Measurements from ENCODE around the gene ADAMTSL1.

ADAMTSL1 gene

GRCh38 chr9:18473652-18474279 lies at the start of gene ADAMTSL1:
Gene ADAMTSL1, plus strand, starts transcription at chr9:18474153. Its CDS starts 80 bp downstream, at chr9:18474233.
- DNase-seq (ENCODE audit: low read depth, low spot score), result no peak

- no peak for DNase-seq (ENCODE audit: low read depth, low spot score)
Observed at GRCh38 chr9:18427691-18428090, 46.3 kb upstream of the ADAMTSL1 start.

- no peak for DNase-seq (ENCODE audit: low read depth, low spot score)
Observed at GRCh38 chr9:18428661-18429060, 45.3 kb upstream of the ADAMTSL1 start.

GRCh38 chr9:18429070-18429469 lies 44.9 kb upstream of the ADAMTSL1 start:
- DNase-seq (ENCODE audit: low read depth, low spot score), result no peak

DNA sequence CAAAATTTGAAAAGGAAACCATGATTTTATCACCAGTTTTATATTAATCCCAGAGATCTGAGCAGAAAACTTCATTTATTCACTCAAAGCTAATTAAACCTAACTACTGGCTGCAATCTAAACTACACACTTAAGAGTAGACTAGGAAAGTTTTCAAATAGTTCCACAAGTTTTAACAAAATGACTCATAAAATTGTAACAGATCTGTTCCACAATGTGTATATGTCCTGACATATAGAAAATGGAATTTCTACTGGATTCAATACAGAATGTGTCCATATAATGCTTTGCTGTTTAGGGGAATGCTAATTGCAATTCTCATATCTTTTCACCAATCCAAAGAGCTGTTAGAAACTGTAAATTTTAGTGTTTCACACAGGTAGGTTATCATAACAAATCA lies 40.3 kb upstream of the ADAMTSL1 start:
- DNase-seq (ENCODE audit: low read depth, low spot score), result no peak

- DNase-seq (ENCODE audit: low read depth, low spot score), result no peak
Observed at GRCh38 chr9:18437315-18438201, 36.4 kb upstream of the ADAMTSL1 start.

GRCh38 chr9:18438300-18438925 lies 35.5 kb upstream of the ADAMTSL1 start:
- peak; percentile 22 for DNase-seq (ENCODE audit: low read depth, low spot score)

DNA sequence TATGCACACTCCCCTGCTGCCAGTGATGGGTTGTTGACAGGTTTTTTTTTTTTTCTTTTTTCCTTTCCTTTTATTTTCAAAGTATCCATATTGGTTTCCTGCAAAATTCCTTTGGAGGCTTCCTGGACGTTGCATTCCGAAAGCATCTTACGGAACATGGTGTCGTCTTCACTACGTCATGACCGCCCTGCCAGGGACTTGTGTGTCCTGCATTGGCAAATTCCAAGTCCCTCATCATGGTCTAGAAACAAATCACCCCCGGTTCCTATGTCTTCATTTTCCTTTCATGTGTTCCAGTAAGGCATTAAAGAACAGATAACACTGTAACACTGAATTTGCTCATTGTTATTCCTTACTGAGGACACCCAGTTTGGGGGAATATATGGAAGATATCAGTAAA lies 35.0 kb upstream of the ADAMTSL1 start:
- DNase-seq (ENCODE audit: low read depth, low spot score), result no peak

GRCh38 chr9:18441261-18441660 lies 32.7 kb upstream of the ADAMTSL1 start:
- no peak for DNase-seq (ENCODE audit: low read depth, low spot score)

GRCh38 chr9:18442629-18443491 lies 31.1 kb upstream of the ADAMTSL1 start:
- DNase-seq (ENCODE audit: low read depth, low spot score), result peak; percentile 55

GRCh38 chr9:18447131-18447530 lies 26.8 kb upstream of the ADAMTSL1 start:
- no peak for DNase-seq (ENCODE audit: low read depth, low spot score)

GRCh38 chr9:18447541-18447940 lies 26.4 kb upstream of the ADAMTSL1 start:
- no peak for DNase-seq (ENCODE audit: low read depth, low spot score)

DNA sequence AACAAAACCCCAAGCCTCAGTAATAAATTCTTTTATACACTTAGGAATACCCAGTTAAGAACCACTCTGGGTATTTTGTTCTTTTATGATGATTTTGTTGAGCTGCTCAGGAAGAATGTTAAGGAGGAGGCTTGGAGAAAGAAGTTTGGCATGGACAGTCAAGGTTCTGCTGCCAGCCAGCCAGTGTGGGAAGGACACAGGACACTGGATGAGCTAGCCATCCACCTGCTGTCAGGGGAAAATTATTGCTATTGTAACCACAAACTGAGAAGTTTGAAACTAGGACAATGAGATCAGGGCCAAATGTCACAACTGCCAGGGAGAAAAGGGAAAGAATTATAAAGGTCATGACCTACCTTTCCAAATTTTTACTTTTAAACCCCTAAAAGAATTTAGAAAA lies 25.9 kb upstream of the ADAMTSL1 start:
- no peak for DNase-seq (ENCODE audit: low read depth, low spot score)

- no peak for DNase-seq (ENCODE audit: low read depth, low spot score)
Observed at GRCh38 chr9:18451406-18451805, 22.5 kb upstream of the ADAMTSL1 start.

GRCh38 chr9:18452276-18452675 lies 21.7 kb upstream of the ADAMTSL1 start:
- no peak for DNase-seq (ENCODE audit: low read depth, low spot score)

DNA sequence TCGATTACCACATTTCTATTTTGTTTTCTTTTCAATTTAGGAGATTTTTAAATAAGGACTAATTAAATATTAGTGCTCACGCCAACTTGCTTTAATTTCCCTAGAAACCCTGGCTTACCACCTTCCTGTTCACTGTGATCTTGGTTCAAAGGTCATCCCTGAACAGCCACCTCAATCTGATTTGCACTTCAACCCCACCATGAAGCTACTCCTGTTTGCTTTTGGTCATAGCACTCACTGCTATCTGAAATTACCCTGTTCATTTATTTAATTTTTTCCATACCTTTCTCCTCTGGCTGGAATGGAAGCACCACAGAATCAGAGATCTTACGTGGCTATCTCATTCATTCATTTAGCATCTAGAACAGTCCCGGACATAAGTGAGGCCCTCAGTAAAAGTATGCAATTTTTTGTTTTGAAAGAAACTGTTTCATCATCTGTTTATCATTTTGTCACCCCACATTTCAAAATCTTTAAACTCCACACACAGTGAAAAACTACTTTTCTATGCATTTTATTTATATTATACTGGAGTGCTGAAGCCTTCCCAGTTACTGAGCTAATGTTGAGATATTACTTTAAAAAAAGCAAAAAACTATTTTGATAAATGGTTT lies 17.2 kb upstream of the ADAMTSL1 start:
- DNase-seq (ENCODE audit: low read depth, low spot score), result no peak

DNA sequence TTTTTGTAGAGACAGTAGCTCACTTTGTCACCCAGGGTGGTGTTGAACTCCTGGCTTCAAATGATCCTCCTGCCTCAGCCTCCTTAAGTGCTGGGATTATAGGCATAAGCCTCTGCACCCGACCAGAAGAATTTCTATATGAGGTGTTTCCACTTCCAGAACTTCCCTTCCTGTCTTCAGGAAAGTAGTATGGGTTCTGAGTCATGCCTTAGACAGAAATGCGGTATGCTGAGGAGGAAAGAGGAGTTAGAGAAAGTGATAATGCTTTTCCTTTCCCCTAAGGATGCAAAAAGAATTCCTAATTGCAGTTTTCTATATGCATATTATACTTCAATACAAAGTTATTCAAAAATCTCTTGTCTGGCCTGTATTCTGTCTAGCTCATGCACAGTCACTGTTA lies 16.4 kb upstream of the ADAMTSL1 start:
- DNase-seq (ENCODE audit: low read depth, low spot score), result no peak

DNA sequence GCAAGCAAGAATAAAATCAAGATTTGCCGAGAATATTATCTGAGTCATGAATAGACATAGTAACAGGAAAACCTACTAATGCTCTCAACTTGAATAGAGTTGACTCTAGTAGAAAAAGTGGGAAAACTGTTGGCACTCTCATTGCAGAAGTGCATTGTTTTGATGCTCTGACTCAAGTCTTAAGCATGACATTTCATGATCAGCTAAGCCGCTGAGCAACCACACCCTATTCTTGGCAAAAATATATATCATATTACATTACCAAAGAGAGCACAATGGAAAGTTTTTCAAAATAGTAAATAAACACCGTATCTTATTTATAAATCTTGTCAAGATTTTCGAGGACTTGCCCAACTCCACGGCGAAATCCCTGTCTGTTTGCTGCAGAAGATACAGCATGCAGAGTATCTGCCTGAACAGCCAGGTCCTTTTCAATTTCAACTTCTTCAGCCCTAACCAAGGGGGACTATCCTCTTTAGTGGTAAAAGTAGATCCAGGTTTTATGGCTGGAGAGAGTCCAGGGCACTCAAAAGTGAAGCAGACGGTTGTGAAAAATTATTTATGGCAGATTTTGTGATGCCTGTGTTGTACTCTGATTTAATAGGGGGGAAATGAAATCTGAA lies 13.9 kb upstream of the ADAMTSL1 start:
- no peak for DNase-seq (ENCODE audit: low read depth, low spot score)

GRCh38 chr9:18461496-18461895 lies 12.5 kb upstream of the ADAMTSL1 start:
- no peak for DNase-seq (ENCODE audit: low read depth, low spot score)

DNA sequence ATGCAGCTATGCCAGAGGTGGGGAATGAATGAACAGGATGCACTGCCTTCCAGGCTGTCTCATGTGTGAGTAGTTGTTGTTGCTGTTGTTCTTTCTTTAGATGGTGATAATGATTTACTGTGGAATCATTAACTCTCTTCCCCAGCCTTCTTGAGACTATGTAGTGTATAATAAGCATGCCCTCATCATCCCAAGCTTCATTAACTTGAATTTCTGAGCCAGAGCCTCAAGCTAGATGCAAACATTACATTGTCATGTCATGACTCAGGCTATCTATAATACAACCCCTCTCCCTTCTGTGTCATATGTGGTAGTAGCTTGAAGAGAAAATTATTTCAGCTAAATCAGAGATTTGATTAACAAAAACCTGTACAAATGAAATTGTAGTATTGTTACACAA lies 10.0 kb upstream of the ADAMTSL1 start:
- DNase-seq (ENCODE audit: low read depth, low spot score), result no peak

GRCh38 chr9:18466101-18466500 lies 7.9 kb upstream of the ADAMTSL1 start:
- no peak for DNase-seq (ENCODE audit: low read depth, low spot score)
